Aorta (tissue), 5 donors: ENCODE data around the gene GSK3B. TPM values are rescaled to one million over a fixed set of nuclear protein-coding genes. Genes with fewer than 3 reads are reported as not detected.
"Not testable (repeated sequence)": the region's sequence is repeated elsewhere in the genome, so short reads cannot be mapped to it uniquely, and the experiment has no call there.

ENCODE experiments used
- ATAC-seq: fragments of 200-7000 bp; cut with Tn5 transposase; one replicate; pipeline ENCODE4 v1.9.1; 2022; ENCODE audit warnings: moderate library complexity; ENCODE audit not compliant: low FRiP score
- DNase-seq, 2 donors: peaks; one replicate each; pipeline ENCODE4 v3.0.0-alpha.2; 2020
- H3K27ac ChIP-seq, 2 donors: one replicate each; pipeline ENCODE4 v1.5.1; 2013; ENCODE audit warnings: low read length in 2 of 2, mild to moderate bottlenecking in 2 of 2, moderate library complexity in 2 of 2, control low read depth in 1 of 2, inconsistent platforms in 1 of 2, low read depth in 1 of 2
- H3K27me3 ChIP-seq, 2 donors: one replicate each; pipeline ENCODE4 v1.6.1; 2013; ENCODE audit warnings: control low read depth in 1 of 2, low read length in 1 of 2, mild to moderate bottlenecking in 1 of 2, moderate library complexity in 1 of 2; ENCODE audit not compliant: insufficient read depth in 2 of 2, control insufficient read depth in 1 of 2
- H3K36me3 ChIP-seq, 2 donors: one replicate each; pipeline ENCODE4 v1.6.1; 2013; ENCODE audit warnings: control low read depth in 1 of 2, low read length in 1 of 2, mild to moderate bottlenecking in 1 of 2; ENCODE audit not compliant: insufficient read depth in 2 of 2, control insufficient read depth in 1 of 2
- H3K4me1 ChIP-seq, 2 donors: one replicate each; pipeline ENCODE4 v1.6.1; 2013; ENCODE audit warnings: low read length in 2 of 2, control low read depth in 1 of 2, mild to moderate bottlenecking in 1 of 2, moderate library complexity in 1 of 2; ENCODE audit not compliant: insufficient read depth in 2 of 2, control insufficient read depth in 1 of 2
- H3K4me3 ChIP-seq, 2 donors: one replicate each; pipeline ENCODE4 v1.5.1; 2013; ENCODE audit warnings: low read length in 2 of 2, control low read depth in 1 of 2, mild to moderate bottlenecking in 1 of 2
- H3K9me3 ChIP-seq: one replicate; pipeline ENCODE4 v1.6.1; 2013; ENCODE audit warnings: mild to moderate bottlenecking, low read length; ENCODE audit not compliant: control insufficient read depth
- WGBS, 2 donors: extraction: QIAGEN DNeasy Blood & Tissue Kit; methylation state at CpG; one replicate each; pipeline ENCODE4 v1.1.7; 2013; 5-methylcytosine and 5-hydroxymethylcytosine counted together
- intact Hi-C, 2 donors: fragments of 100-400 bp; cut with DNase I; formaldehyde crosslinking; loops; one replicate each; pipeline versions ENCODE4 v1.14.2 to v1.15.0; 2022
- polyA plus RNA-seq, 2 donors: library from polyadenylated mRNA; stranded (reverse); fragments of 200-250 nt; gene quantifications; one replicate each; pipeline ENCODE4 v1.2.3, GENCODE V29; 2013
- total RNA-seq, 2 donors: library from RNA; stranded (reverse); fragmentation: NEBNext Ultra II Directional; extraction: Animal tissue kit (Norgen Biotek cat#: 25700); gene quantifications; one replicate each; pipeline ENCODE4 v1.2.1, GENCODE V29; 2021
- donor health status: healthy with polysubstance abuse.
- donor health status: Bipolar disorder and iron deficiency.
- donor health status: DM: no; HTN: no; CAD: no.
- donor health status: DM: no; HTN: no; CAD: no.
- donor health status: DM: yes; HTN: yes; CAD: no.

GSK3B gene
- total and polyA plus RNA-seq, 4 donors = 4.5 to 37.8 (median 19.9) TPM

DNA sequence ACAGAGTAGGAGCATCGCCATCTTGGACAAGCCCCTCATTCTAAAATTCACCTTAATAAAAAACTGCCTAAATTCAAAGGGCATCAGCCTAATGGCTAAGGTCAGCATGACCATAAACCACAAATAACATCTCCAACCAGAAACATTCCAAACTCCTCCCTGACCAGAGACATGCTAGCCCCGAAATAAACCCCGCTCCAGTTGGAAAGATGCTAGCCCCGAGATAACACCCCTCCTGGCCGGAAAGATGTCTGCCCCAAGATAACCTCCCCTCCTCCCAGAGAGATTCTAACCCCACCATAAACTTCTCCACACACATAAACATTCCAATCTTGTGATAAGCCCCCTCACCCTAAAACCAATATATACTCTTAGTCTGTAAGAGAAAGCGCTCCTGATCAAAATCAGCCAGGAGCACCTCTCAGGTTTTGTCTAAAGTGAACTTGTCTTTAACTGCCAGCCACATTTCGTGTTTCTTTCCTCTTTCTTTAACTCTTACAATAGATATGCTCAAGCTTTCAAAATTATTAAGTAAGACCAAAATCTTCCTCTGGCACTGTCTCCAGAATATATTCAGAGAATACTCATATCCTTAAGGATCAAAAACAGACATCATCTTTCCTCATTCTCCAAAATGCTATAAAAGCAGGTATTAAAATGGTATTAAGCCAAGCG is 104.1 kb downstream of the GSK3B start:
- Histone ChIP-seq H3K4me3 (no peak overlapping the region), H3K9me3 (no peaks in the 10 kb centered on the region), H3K36me3 (no peaks in the 10 kb centered on the region), H3K4me1 (no peaks in the 10 kb centered on the region), H3K27ac (no peak overlapping the region), H3K27me3 (no peaks in the 10 kb centered on the region)
- intact Hi-C loops = no loop called here
- ATAC-seq (no peak), DNase-seq (no peak)
- WGBS, 2 donors = 97 to 98% methylated on average over 8 of the region's 8 CpGs

DNA sequence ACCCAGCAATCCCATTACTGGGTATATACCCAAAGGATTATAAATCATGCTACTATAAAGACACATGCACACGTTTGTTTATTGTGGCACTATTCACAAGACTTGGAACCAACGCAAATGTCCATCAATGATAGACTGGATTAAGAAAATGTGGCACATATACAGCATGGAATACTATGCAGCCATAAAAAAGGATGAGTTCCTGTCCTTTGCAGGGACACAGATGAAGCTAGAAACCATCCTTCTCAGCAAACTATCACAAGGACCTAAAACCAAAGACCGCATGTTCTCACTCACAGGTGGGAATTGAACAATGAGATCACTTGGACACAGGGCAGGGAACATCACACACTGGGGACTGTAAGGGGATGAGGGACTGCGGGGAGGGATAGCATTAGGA is 107.4 kb downstream of the GSK3B start:
- intact Hi-C loops, DNase-seq, H3K9me3 ChIP-seq, H3K27ac ChIP-seq, H3K36me3 ChIP-seq, H3K4me1 ChIP-seq, ATAC-seq, H3K27me3 ChIP-seq, H3K4me3 ChIP-seq: not testable (repeated sequence)
- 97% methylated on average over 4 of the region's 4 CpGs for WGBS, 2 donors

DNA sequence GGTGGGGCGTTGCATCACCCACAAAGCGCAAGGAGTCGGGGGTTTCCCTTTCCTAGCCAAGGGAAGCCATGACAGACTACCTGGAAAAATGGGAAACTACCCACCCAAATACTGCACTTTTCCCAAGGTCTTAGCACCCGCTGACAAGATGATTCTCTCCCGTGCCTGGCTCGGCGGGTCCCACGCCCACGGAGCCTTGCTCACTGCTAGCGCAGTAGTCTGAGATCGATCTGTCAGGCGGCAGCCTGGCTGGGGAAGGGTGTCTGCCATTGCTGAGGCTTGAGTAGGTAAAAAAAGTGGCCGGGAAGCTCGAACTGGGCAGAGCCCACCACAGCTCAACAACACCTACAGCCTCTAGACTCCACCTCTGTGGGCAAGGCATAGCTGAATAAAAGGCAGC is 112.9 kb downstream of the GSK3B start:
- Histone ChIP-seq H3K36me3 (no peaks in the 10 kb centered on the region), H3K27me3 (no peaks in the 10 kb centered on the region), H3K9me3 (no peaks in the 10 kb centered on the region), H3K4me1 (no peaks in the 10 kb centered on the region), H3K4me3 (no peak overlapping the region), H3K27ac (no peak overlapping the region)
- intact Hi-C loops = no loop called here
- DNase-seq = no peak
- 93 to 97% methylated on average over 14 of the region's 14 CpGs for WGBS, 2 donors
- ATAC-seq = no peak

DNA sequence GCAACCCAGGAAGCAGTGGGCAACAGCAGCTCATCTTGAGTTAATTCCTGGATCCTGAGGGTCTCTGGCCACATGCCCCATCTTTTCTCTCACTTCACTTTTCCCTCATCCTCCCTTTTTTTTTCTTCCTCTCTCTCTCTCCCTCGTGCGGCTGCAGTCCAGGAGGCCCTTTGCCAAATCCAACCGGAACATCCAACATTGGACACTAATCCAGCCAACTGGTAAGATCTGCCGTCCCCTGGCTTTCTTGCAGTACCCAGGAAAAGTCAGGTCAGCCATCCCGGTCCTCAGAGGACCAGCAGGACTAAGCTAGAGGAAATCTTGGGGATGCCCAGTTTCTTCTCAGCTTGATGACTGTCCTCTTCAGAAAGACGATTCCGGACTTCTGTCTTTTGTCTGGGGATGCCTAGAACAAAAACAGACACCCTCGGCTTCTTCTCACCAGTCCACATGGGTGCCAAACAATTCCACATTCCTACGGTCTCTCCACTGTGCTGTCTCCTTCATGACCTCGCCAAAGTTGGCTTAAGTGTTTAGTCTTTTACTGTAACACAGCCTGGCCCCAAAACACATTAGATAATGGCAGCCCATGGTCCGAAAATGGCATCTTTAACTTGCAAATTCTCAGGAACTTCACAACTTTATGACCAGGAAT is 115.6 kb downstream of the GSK3B start:
- H3K9me3 ChIP-seq = no peaks in the 10 kb centered on the region
- ATAC-seq (no peak), DNase-seq (no peak)
- no peak overlapping the region for H3K4me3 ChIP-seq
- no peaks in the 10 kb centered on the region for H3K36me3 ChIP-seq
- intact Hi-C loops = no loop called here
- H3K27ac ChIP-seq = no peak overlapping the region
- no peaks in the 10 kb centered on the region for H3K27me3 ChIP-seq
- WGBS, 2 donors = 62 to 68% methylated on average over 11 of the region's 11 CpGs
- no peaks in the 10 kb centered on the region for H3K4me1 ChIP-seq

DNA sequence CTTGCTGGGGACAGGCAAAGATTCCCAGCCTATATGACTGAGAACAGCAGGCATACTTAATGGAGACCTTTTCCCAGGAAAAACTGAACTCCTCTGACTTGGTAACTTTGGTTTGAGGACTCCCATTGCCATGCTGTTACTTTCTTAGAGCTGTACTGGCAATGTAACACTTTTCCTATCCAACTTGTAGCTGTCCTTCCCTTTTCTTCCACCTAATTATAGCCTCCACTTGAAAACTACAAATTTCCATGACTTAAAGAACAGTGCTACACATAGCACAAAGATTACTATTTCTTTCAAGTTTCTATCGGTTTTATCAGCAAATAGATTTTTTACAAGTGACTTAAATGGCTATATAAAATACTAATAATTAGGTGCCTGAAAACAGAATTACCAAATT is 116.9 kb downstream of the GSK3B start:
- ATAC-seq = no peak
- H3K27ac ChIP-seq = no peak overlapping the region
- no peaks in the 10 kb centered on the region for H3K36me3 ChIP-seq
- no peak overlapping the region for H3K4me3 ChIP-seq
- no peak for DNase-seq
- no peaks in the 10 kb centered on the region for H3K9me3 ChIP-seq
- no peaks in the 10 kb centered on the region for H3K27me3 ChIP-seq
- H3K4me1 ChIP-seq = no peaks in the 10 kb centered on the region
- intact Hi-C loops = no loop called here
- 21 to 28% methylated on average over 1 of the region's 1 CpG for WGBS, 2 donors

DNA sequence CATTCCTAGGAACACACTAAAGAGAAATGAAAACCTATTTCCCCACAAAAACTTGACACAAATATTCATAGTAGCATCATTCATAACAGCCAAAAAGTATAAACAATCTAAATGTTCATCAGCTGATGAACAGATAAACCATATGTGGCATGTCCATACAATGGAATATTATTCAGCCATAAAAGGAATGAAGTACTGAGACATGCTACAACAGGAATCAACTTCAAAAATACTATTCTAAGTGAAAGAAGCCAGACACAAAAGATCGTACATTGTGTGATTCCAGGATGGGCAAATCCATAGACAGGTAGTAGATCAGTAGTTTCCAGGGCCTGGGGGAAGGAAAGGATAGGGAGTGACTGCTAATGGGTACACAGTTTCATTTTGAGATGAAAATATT is 118.0 kb downstream of the GSK3B start:
- H3K27ac ChIP-seq = no peak overlapping the region
- WGBS, 2 donors = 96 to 97% methylated on average over 1 of the region's 1 CpG
- H3K27me3 ChIP-seq = no peaks in the 10 kb centered on the region
- DNase-seq (no peak), ATAC-seq (no peak)
- H3K9me3 ChIP-seq = no peaks in the 10 kb centered on the region
- no peaks in the 10 kb centered on the region for H3K4me1 ChIP-seq
- H3K4me3 ChIP-seq = no peak overlapping the region
- intact Hi-C loops = no loop called here
- H3K36me3 ChIP-seq = no peaks in the 10 kb centered on the region

DNA sequence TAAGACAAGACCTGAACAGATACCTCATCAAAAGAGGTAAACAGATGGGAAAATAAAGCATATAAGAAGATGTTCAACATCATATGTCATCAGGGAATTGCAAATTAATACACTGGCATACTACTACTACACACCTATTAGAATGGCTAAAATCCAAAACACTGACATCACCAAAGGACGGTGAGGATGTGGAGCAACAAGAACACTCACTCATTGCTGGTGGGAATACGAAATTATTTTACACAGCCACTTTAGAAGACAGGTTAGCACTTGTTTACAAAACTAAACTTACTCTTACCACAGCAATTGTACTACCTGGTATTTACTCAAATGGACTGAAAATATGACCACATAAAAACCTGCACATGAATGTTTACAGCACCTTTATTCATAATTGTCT is 119.6 kb downstream of the GSK3B start:
- H3K27ac ChIP-seq = no peak overlapping the region
- intact Hi-C loops = no loop called here
- 89 to 91% methylated on average over 2 of the region's 2 CpGs for WGBS, 2 donors

DNA sequence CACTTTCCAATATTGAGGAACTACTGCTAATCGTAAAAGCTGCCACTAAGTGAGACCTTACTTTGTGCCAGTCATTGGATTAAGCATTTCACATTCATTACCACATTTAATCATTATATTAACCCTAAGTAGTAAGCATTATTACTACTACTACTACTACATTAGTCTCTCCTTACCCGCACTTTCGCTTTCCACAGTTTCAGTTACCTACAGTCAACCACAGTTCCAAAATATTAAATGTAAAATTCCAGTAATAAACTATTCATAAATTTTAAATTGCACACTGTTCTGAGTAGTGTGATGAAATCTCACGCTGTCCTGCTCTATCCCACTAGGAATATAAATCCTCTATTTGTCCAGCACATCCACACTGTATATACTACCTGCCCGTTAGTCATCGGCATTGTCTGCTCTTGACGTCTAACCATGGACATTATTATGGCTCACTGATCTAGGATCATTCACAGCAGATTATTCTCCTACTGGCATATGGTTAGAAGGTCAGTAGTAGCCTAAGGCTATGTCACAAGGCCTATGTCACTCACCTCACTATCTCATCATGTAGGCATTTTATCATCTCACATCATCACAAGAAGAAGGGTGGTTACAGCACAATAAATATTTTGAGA is 121.1 kb downstream of the GSK3B start:
- ATAC-seq = no peak
- H3K27ac ChIP-seq = no peak overlapping the region
- no peaks in the 10 kb centered on the region for H3K9me3 ChIP-seq
- H3K27me3 ChIP-seq = no peaks in the 10 kb centered on the region
- H3K4me1 ChIP-seq = peaks cover 1 to 3% of the 10 kb centered on the region in 2 donors
- intact Hi-C loops = no loop called here
- DNase-seq = no peak
- H3K36me3 ChIP-seq = no peaks in the 10 kb centered on the region
- 94 to 96% methylated on average over 7 of the region's 7 CpGs for WGBS, 2 donors
- H3K4me3 ChIP-seq = no peak overlapping the region

More for the DNA sequence above, 119.6 kb downstream of the GSK3B start:
- no peaks in the 10 kb centered on the region for H3K9me3 ChIP-seq
- H3K4me3 ChIP-seq = no peak overlapping the region
- H3K4me1 ChIP-seq = peaks cover 0 to 2% of the 10 kb centered on the region in 2 donors
- ATAC-seq (no peak), DNase-seq (no peak)
- H3K27me3 ChIP-seq = no peaks in the 10 kb centered on the region
- no peaks in the 10 kb centered on the region for H3K36me3 ChIP-seq

DNA sequence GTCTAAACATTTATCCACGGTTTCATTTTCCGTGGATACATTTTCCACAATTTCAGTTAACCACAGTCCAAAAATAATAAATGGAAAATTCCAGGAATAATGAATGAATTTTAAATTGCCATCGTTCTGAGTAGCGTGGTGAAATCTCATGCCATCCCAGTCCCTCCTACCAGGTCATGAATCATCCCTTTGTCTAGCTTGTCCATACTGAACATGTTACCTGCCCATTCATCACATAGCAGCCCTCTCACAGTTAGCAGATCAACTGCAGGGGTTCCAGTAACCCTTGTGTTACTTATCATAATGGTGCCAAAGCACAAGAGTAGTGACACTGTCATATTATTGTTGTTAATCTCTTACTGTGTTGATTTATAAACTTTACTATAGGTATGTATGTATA is 124.5 kb downstream of the GSK3B start:
- H3K4me3 ChIP-seq = no peak overlapping the region
- H3K4me1 ChIP-seq = peaks cover 1 to 5% of the 10 kb centered on the region in 2 donors
- DNase-seq = no peak
- ATAC-seq = no peak
- no peaks in the 10 kb centered on the region for H3K9me3 ChIP-seq
- 13 to 17% methylated on average over 4 of the region's 4 CpGs for WGBS, 2 donors
- intact Hi-C loops = no loop called here
- H3K27ac ChIP-seq = no peak overlapping the region
- H3K27me3 ChIP-seq = no peaks in the 10 kb centered on the region
- H3K36me3 ChIP-seq = no peaks in the 10 kb centered on the region
